GM18526 (cell line): ENCODE data around the gene HSPA12B.

Source experiments
- POLR2A ChIP-seq: IDR thresholded peaks from 3 replicates; pipeline ENCODE4 v1.6.1; 2011; ENCODE audit not compliant: insufficient read length; ENCODE audit errors: extremely low read depth

The HSPA12B gene

DNA sequence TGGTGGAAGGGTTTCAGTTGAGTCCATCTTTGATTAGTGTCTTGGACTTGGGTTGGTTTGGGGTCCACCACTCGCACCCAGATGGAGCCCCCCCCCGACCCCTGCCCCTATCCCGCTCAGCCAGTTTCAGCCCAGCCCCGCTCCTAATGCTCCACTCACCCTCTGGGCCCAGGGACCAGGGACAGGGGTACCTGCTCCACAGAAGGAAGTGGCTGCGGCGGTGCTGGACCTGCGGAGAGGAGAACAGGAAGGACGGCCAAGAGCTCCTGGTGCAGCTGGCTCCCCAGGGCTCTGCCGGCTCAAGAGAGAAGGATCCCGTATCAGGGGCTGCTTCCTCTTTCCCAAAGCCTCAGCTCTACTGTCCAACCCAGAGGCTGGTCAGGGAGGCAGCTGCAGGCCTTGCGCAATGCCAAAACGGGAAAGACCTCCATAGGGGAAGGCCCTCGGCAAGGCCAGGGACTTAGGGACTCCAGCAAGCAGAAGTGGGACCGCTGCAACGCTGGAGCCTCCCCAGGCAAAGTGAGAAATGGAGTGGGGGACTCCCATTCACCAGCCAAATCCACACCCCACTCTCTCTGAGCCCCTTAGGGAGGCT is 20.1 kb upstream of the HSPA12B start, which contains the start of gene SIGLEC1:
TSS of gene SIGLEC1 (minus strand) at position 322 of the 595 bp plus-strand sequence. CDS start 5,472 bp downstream, outside the sequence.
- TF ChIP-seq POLR2A = no peak

DNA sequence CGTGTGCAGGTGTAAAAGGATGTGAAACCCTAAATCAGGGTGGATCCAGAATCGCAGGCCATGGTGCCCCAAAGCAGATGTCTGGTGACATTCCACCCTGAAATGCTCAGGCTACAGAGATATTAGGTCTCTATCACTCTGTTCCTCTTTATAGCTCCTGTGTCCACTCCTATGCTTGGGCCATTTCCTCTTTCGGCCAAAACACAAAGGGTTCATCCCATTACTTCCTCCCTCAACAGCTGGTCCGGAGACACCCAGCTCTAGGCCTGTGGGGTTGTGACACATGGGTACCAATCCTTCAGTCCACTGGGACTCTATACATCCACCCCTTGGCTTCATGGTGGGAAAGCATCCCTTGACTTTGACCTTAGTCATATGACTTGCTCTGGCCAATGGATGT is 18.4 kb upstream of the HSPA12B start:
- TF ChIP-seq POLR2A = no peak

DNA sequence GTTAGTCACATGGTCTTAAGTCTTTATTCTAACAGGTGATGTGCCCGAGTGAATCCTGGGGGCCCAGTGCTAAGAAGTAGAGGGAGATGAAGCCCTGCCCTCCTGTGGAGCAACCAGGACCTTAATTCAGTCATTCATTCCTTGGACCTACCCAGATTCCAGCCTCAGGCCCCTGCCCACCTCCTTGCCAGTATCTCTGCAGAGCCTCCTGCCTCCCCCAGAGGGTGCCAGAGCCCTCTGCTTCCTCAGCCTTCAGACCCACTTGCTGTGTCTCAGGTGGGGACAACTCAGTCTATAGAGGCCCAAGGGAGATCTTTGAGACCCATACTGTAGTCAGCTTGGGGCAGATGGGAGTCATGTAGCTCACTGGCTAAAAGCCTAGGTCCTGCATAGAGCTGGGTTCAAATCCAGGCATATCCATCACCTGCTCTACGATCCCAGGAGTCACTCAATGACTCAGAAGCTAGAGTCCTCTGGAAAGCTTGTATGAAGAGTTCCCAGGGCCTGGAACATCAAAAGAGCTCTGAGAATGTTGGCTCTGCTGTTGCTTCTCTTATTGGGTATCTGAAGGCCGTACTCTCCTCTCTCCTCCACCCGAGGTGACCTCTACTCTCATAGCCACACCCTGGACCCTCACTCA is 16.2 kb upstream of the HSPA12B start:
- no peak for TF ChIP-seq POLR2A

DNA sequence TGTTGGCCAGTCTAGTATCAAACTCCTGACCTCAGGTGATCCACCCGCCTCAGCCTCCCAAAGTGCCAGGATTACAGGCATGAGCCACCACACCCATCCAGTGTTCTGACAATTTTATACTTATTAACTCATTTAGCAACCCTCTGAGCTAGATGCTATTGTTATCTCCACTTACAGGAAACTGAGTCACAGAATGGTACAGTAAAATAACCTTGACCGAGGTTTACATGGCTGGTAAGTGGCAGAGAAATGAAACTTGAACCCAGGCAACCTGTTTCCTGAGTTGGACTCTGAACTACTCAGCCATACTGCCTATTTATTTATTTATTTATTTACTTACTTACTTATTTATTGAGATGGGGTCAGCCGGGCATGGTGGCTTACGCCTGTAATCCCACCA is 13.4 kb upstream of the HSPA12B start:
- TF ChIP-seq POLR2A = no peak

DNA sequence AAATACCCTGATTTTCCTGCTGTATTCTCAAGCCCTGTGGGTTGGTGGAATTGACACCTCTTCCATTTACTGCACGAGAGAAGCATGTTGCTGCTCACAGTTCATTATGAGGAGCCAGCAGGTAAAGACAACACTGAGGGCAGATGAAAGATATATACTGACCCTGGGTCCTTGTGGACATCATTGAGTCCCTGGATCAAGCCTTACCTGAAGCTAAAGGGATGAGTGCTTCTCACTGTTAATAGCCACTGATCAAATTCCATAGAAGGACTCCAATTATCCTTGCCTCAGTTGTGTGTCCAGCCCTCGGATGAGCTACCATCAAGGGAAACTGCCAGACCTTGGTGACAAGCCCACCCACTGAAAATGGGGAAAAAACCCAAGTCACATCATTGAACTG is 12.4 kb upstream of the HSPA12B start:
- TF ChIP-seq POLR2A = no peak

DNA sequence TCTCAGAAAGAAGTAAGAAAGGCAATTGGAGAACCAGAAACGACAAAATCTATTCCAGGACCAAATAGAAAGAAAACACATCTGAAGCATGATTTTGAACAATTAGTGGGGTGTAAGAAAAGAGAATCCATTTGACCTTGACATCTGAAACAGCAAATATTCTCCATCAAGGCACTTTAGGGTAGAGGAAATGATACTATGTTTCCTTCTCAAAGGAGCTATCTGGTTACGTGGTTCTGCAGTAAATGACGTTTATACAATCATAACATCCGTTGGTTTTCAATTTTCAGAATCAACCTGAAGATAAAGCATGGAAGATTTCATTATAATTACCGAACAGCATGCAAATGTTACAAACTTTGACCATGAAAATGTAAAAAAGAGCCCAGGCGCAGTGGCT is 11.9 kb upstream of the HSPA12B start:
- no peak for TF ChIP-seq POLR2A

DNA sequence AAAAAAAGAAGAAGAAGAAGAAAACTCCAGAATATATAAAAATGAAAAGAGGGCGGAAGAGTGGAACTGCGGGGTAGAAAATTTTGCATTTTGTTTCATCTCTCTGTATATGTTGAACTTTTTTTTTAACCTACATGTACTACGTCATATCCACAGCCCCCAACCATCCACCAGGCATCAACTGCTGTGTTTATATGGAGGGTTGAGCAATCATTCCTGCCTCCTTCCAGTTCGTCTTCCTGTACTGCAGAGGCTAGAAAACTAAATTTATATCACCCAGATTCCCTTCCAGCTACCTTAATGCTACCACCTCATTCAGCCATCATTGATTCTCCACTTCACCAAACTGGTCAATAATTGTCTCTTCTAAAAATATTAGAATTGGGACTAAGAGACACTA is 10.6 kb upstream of the HSPA12B start:
- TF ChIP-seq POLR2A = no peak

DNA sequence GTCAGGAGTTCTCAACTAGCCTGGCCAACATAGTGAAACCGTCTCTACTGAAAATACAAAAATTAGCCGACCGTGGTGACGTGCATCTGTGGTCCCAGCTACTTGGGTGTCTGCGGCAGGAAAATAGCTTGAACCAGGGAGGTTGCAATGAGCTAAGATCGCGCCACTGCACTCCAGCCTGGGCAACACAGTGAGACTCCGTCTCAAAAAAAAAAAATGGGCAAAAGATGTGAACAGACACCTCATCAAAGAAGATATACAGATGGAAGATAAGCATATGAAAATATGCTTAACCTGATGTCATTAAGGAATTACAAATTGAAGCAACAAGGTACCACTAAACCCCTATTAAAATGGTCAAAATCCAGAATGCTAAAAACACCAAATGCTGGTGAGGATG is 9.2 kb upstream of the HSPA12B start:
- TF ChIP-seq POLR2A = no peak

DNA sequence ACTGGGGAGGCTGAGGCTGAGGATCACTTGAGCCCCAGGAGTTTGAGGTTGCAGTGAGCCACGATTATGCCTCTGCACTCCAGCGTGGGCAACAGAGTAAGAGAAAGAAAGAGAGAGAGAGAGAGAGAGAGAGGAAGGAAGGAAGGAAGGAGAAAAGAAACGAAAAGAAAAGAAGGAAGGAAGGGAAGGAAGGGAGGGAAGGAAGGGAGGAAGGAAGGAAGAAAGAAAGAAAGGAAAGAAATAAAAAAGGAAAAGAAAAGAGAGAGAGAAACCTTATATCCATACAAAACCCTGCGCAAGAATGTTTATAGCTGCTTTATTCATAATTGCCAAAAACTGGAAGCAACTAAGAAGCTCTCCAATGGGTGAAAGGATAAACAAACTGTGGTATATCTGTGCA is 8.1 kb upstream of the HSPA12B start:
- TF ChIP-seq POLR2A = no peak

DNA sequence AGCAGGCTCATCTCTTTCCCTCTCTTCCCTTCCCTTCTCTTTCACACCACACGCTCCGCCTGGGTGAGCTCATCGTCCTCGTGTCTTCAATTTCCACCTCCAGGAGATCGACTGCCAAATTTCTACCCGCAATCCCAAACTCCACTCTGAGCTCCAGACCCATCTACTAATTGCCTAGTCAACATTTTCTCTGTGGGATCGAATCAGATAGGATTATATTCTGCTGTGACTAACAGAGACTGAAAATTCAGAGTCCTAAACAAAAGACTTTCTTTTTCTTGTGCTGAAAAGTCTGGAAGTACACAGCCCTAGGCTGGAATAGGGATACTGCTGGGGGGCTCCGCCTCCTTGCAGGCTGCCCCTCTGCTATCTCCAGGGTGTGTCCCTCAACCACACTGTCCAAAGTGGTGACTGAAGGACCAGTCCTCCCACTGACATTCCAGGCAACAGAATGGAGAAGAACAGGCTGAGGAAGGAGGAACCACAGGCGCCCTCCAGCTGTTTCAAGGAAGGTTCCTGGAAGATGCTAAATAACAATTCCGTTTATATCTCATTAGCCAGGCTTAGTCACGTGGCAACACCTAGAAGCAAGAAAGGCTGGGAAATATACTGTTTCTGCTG is 5.0 kb upstream of the HSPA12B start:
- no peak for TF ChIP-seq POLR2A

DNA sequence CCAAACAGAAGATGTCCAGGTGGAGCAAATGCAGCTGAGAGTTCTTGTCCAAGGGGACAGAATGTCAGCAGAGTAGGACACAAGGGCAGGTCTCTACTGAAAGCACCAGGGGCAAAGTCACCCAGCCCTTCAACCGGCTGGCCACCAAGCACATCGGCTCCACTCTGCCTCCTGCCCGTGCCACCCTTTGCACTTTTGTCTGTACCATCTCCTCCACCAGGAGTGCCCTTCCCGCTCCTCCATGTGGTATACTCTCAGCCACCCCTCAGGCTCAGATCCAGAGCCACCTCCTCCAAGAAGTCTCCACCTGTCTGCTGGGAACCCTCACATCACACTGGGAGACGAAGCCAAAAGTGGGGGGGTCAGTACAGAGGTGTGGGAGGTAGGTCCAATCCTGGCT is 4.1 kb upstream of the HSPA12B start:
- TF ChIP-seq POLR2A = no peak

DNA sequence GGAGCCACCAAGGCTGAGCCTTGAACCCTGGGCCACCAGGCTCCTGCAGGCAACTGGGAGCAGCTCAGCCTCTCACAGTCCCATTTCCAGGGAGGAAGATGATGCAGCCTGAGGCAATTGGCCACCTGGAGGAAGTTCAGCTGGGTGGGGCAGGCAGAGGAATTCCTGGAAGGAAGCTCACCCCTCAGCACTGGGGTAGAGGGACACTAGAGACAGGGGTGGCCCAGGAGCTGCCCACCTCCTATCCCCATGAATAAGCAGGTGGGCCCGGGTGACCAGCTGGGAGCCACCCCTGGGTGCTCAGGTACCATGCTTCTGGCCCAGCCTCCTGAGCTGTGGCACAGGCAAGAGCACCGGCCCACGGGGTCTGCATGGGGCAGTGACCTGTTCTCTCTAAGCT is 3.6 kb upstream of the HSPA12B start:
- no peak for TF ChIP-seq POLR2A

DNA sequence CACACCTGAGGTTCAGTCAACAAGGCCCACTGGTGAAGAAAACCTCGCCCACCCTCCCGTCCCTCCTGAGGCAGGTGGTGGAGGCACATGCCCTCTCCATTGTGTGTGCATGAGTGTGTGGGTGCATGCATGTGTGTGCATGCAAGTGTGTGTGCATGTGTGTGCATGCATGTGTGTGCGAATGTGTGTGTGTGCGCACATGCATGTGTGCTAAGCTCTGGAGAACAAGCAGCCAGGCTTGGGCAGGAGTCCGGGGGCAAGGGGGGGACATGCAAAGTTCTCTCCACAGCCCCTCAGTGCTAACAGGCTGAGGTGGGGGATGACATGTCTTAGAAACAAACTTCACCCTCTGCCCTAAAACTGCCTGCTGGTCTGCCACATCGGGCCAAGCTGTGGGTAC is 3.1 kb upstream of the HSPA12B start:
- no peak for TF ChIP-seq POLR2A

DNA sequence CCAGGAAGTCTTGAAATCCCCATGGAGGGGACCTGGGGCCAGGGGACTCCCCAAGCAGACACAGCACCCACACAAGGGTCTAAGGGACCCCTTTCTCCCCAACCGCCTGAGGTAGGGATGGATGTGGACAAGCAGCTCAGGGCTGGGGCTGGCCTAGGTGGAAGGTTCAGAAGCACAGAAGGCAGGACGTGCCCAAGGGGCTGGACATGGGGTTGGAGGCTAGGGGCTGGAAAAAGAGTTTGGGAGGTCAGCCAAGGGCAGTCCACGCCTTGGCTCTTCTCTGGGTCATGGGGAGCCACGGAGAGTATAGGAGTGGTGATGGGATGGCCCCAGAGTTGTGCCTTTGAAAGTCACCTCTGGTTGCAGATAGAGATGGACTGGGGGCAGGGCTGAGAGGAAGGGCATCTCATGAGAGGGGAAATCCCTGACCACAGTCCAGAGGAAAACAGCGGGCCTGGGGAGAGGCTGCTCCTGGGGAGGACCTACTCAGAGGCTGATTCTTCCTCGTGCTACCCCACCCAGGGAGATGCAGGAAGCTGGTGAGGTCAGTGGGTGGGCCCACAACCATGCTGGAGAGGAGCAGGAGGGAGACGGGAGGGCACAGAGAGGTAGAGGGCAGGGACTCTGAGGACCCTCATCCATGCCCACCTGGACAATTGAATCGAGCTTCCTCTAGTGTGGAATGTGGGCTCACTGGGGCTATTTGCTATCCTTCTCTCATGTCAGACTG is 2.5 kb upstream of the HSPA12B start:
- TF ChIP-seq POLR2A = no peak

DNA sequence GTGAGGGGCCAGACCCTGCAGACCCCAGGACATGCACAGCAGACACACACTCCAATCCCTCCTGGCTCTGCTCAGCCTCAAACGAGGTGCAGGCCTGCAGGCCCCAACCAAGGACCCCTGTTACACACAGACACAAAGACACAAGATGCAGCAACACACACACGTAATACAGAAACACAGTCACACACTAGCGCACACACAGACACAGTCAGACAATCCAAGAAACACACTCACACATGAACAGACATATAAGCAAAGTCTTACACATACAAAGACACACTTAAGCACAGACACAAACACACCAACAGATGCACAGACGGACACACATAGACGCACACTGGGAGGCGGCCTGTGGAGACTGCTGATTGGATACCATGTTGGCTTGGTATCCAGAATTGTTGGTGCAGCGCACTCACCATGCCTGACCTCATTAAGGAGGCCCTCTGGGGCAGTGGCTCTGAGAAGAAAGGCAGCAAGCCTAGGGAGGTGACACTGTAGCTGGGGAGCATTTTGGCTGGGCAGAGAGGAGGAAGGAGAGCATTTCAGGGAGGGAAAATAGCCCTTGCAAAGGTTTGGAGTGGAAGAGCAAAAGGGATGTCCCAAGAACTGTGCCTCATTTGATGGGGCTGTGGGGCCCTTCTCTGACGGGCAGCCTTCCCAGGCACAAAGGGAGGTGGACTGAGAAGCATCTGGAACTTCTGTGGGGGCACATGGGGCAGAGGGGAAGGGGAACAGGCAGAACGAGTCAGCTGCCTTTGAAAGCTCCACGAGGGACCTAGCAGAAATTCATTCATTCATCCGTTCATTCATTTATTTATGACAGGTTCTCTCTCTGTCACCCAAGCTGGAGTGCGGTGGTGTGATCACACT is 1.4 kb upstream of the HSPA12B start:
- TF ChIP-seq POLR2A = no peak
